Liver (tissue), 9 donors: ENCODE measurements around the gene SMIM28. TPM values are rescaled to one million over a fixed set of nuclear protein-coding genes. Genes with fewer than 3 reads are reported as not detected.
A peak's percentile ranks its signal among the peaks of the same experiment; 100 is the strongest.

Source experiments
- DNase-seq: peaks from one replicate; pipeline ENCODE4 v3.0.0-alpha.2; 2017; ENCODE audit warnings: low spot score
- H3K27ac ChIP-seq, 2 donors: one replicate each; pipeline ENCODE4 v1.7.0; 2013; ENCODE audit warnings: inconsistent platforms in 2 of 2, low read length in 2 of 2, control low read depth in 1 of 2, low read depth in 1 of 2, mild to moderate bottlenecking in 1 of 2
- H3K27me3 ChIP-seq, 4 donors: one replicate each; pipeline versions ENCODE4 v1.6.1 to v1.7.0; 2013; ENCODE audit warnings: low read length in 3 of 4, inconsistent platforms in 1 of 4, mild to moderate bottlenecking in 1 of 4, moderate library complexity in 1 of 4; ENCODE audit not compliant: control insufficient read depth in 4 of 4, insufficient read depth in 4 of 4
- H3K36me3 ChIP-seq, 4 donors: one replicate each; pipeline versions ENCODE4 v1.6.1 to v1.7.0; 2013; ENCODE audit warnings: low read length in 3 of 4, mild to moderate bottlenecking in 3 of 4, low read depth in 1 of 4, moderate library complexity in 1 of 4; ENCODE audit not compliant: control insufficient read depth in 4 of 4, insufficient read depth in 3 of 4
- H3K4me1 ChIP-seq, 4 donors: one replicate each; pipeline versions ENCODE4 v1.6.1 to v1.7.0; 2013; ENCODE audit warnings: low read length in 3 of 4, mild to moderate bottlenecking in 3 of 4, moderate library complexity in 1 of 4; ENCODE audit not compliant: control insufficient read depth in 4 of 4, insufficient read depth in 4 of 4
- H3K4me3 ChIP-seq, 3 donors: one replicate each; pipeline versions ENCODE4 v1.6.1 to v1.7.0; 2013; ENCODE audit warnings: low read length in 3 of 3, control low read depth in 1 of 3, low read depth in 1 of 3, mild to moderate bottlenecking in 1 of 3
- H3K9ac ChIP-seq, 2 donors: one replicate each; pipeline ENCODE4 v1.7.0; 2013; ENCODE audit warnings: low read length in 2 of 2, mild to moderate bottlenecking in 2 of 2, moderate library complexity in 2 of 2, control low read depth in 1 of 2, low read depth in 1 of 2
- H3K9me3 ChIP-seq, 4 donors: one replicate each; pipeline versions ENCODE4 v1.6.1 to v1.7.0; 2013; ENCODE audit warnings: low read length in 3 of 4; ENCODE audit not compliant: control insufficient read depth in 4 of 4
- ATF3 ChIP-seq: IDR thresholded peaks from 2 replicates; pipeline ENCODE4 v1.6.1; 2016; ENCODE audit warnings: antibody characterized with exemption
- CTCF ChIP-seq: fragments of 150-350 bp; IDR thresholded peaks from 2 replicates; pipeline ENCODE4 v1.5.1; 2017; ENCODE audit warnings: improper control_type of control experiment, low read depth, low read length; ENCODE audit not compliant: missing input control
- EGR1 ChIP-seq, 2 donors: IDR thresholded peaks; 2 replicates each; pipeline ENCODE4 v1.6.1; 2016 to 2018; ENCODE audit warnings: antibody characterized with exemption in 2 of 2, low read depth in 2 of 2
- FOXA1 ChIP-seq: IDR thresholded peaks from 2 replicates; pipeline ENCODE4 v1.6.1; 2016; ENCODE audit warnings: antibody characterized with exemption
- FOXA2 ChIP-seq: IDR thresholded peaks from 2 replicates; pipeline ENCODE4 v1.6.1; 2016; ENCODE audit warnings: antibody characterized with exemption
- GABPA ChIP-seq, 2 donors: IDR thresholded peaks in 1 of 2; conservative IDR thresholded peaks in 1 of 2; 2 replicates each; pipeline ENCODE4 v1.6.1; 2016; ENCODE audit warnings: antibody characterized with exemption in 2 of 2, mild to moderate bottlenecking in 1 of 2, moderate library complexity in 1 of 2
- HNF4A ChIP-seq, 2 donors: conservative IDR thresholded peaks; 2 replicates each; pipeline ENCODE4 v1.6.1; 2016; ENCODE audit warnings: antibody characterized with exemption in 2 of 2, mild to moderate bottlenecking in 2 of 2
- HNF4G ChIP-seq: IDR thresholded peaks from 2 replicates; pipeline ENCODE4 v1.6.1; 2016; ENCODE audit warnings: antibody characterized with exemption
- JUND ChIP-seq, 2 donors: IDR thresholded peaks; 2 replicates each; pipeline ENCODE4 v1.6.1; 2016; ENCODE audit warnings: antibody characterized with exemption in 2 of 2
- MAX ChIP-seq: IDR thresholded peaks from 2 replicates; pipeline ENCODE4 v1.6.1; 2016; ENCODE audit warnings: antibody characterized with exemption
- NR2F2 ChIP-seq: IDR thresholded peaks from 2 replicates; pipeline ENCODE4 v1.6.1; 2016; ENCODE audit warnings: antibody characterized with exemption
- RAD21 ChIP-seq, 2 donors: IDR thresholded peaks; 2 replicates each; pipeline ENCODE4 v1.6.1; 2016; ENCODE audit warnings: antibody characterized with exemption in 2 of 2, mild to moderate bottlenecking in 2 of 2
- REST ChIP-seq: IDR thresholded peaks from 2 replicates; pipeline ENCODE4 v1.6.1; 2016; ENCODE audit warnings: antibody characterized with exemption, mild to moderate bottlenecking
- RXRA ChIP-seq, 2 donors: IDR thresholded peaks; 2 replicates each; pipeline ENCODE4 v1.6.1; 2017 to 2018; ENCODE audit warnings: antibody characterized with exemption in 2 of 2, mild to moderate bottlenecking in 1 of 2
- SP1 ChIP-seq: IDR thresholded peaks from 2 replicates; pipeline ENCODE4 v1.6.1; 2018; ENCODE audit warnings: antibody characterized with exemption, mild to moderate bottlenecking
- TAF1 ChIP-seq: conservative IDR thresholded peaks from 2 replicates; pipeline ENCODE4 v1.6.1; 2016; ENCODE audit warnings: antibody characterized with exemption, mild to moderate bottlenecking
- YY1 ChIP-seq: IDR thresholded peaks from 2 replicates; pipeline ENCODE4 v1.6.1; 2016; ENCODE audit warnings: antibody characterized with exemption, mild to moderate bottlenecking
- ZBTB33 ChIP-seq: IDR thresholded peaks from 2 replicates; pipeline ENCODE4 v1.6.1; 2016; ENCODE audit warnings: antibody characterized with exemption
- WGBS: extraction: QIAGEN DNeasy Blood & Tissue Kit; methylation state at CpG from one replicate; pipeline ENCODE4 v1.1.7; 2013; 5-methylcytosine and 5-hydroxymethylcytosine counted together
- polyA plus RNA-seq, 2 donors: library from polyadenylated mRNA; stranded (reverse) in 1 of 2; unstranded in 1 of 2; fragments of 200-250 nt in 1 of 2; fragments of >200 nt in 1 of 2; fragmentation: Nextera tagmentation in 1 of 2; extraction: Ambion mirVana in 1 of 2; gene quantifications; one replicate each; pipeline versions ENCODE4 v1.2.1 to v1.2.3, GENCODE V29; 2013 to 2015
- total RNA-seq, 2 donors: library from RNA; depleted of rRNA; stranded (reverse); fragments of >200 nt; gene quantifications; one replicate each; pipeline ENCODE4 v1.2.3, GENCODE V29; 2014
- donor health status: healthy.
- donor health status: healthy.
- donor health status: healthy.
- donor health status: healthy.
- donor health status: healthy.

Gene SMIM28
- total and polyA plus RNA-seq, 4 donors = not detected

- no peaks in the 10 kb centered on the region for H3K9me3 ChIP-seq
- H3K36me3 ChIP-seq = no peaks in the 10 kb centered on the region
- TF ChIP-seq HNF4A (conservative IDR thresholded peaks at IDR 0.05) (peak in 1 of 2 donors; percentile 15), YY1 (peak; percentile 21), JUND (IDR thresholded peaks at IDR 0.05) (no peak)
- peaks cover 0 to 4% (median 0%) of the 10 kb centered on the region in 4 donors for H3K4me1 ChIP-seq
- no peak overlapping the region for H3K4me3 ChIP-seq
- H3K27me3 ChIP-seq = no peaks in the 10 kb centered on the region
- no peak for DNase-seq
- no peak overlapping the region for H3K9ac ChIP-seq
- 76% methylated on average over 2 of the region's 2 CpGs for WGBS
- H3K27ac ChIP-seq = no peak overlapping the region
Observed at GRCh38 chr6:138346302-138347195, 31.2 kb upstream of the SMIM28 start.

- H3K9ac ChIP-seq = no peak overlapping the region
- H3K4me1 ChIP-seq = peaks cover 0 to 4% (median 0%) of the 10 kb centered on the region in 4 donors
- 88% methylated on average over 2 of the region's 2 CpGs for WGBS
- no peaks in the 10 kb centered on the region for H3K27me3 ChIP-seq
- H3K36me3 ChIP-seq = no peaks in the 10 kb centered on the region
- TF ChIP-seq RXRA (IDR thresholded peaks at IDR 0.05) (no peak), HNF4G (no peak), TAF1 (no peak), YY1 (no peak), EGR1 (IDR thresholded peaks at IDR 0.05; ENCODE audit: low read depth in 2 of 2) (no peak), ATF3 (no peak), CTCF (no peak), ZBTB33 (no peak), FOXA2 (no peak), REST (no peak), MAX (no peak), HNF4A (conservative IDR thresholded peaks at IDR 0.05) (no peak), NR2F2 (no peak), FOXA1 (no peak), RAD21 (IDR thresholded peaks at IDR 0.05) (no peak), SP1 (no peak), GABPA (IDR thresholded peaks at IDR 0.05 in 1 of 2, conservative IDR thresholded peaks at IDR 0.05 in 1 of 2) (no peak), JUND (IDR thresholded peaks at IDR 0.05) (no peak)
- H3K27ac ChIP-seq = no peak overlapping the region
- no peak overlapping the region for H3K4me3 ChIP-seq
- DNase-seq = no peak
- no peaks in the 10 kb centered on the region for H3K9me3 ChIP-seq
Observed at GRCh38 chr6:138347864-138348263, 29.8 kb upstream of the SMIM28 start.
